CD14-positive monocyte (primary cell): Measurements from ENCODE around the gene CNRIP1. TPM values are rescaled to one million over a fixed set of nuclear protein-coding genes. Genes with fewer than 3 reads are reported as not detected.

Experiments used
- DNase-seq, 3 donors: peaks; one replicate each; pipeline ENCODE4 v3.0.0-alpha.2; 2011 to 2022
- H2AFZ ChIP-seq: 2 replicates; pipeline ENCODE4 v1.6.0; 2012; ENCODE audit warnings: mild to moderate bottlenecking, low read depth, low read length, inconsistent platforms; ENCODE audit not compliant: insufficient read depth, poor library complexity, severe bottlenecking
- H3K27ac ChIP-seq, 2 donors: 1 replicate in 1 of 2; 2 replicates in 1 of 2; pipeline ENCODE4 v1.5.1; 2012 to 2013; ENCODE audit warnings: low read length in 2 of 2, control low read depth in 1 of 2, inconsistent platforms in 1 of 2, low read depth in 1 of 2, mild to moderate bottlenecking in 1 of 2
- H3K27me3 ChIP-seq, 2 donors: one replicate each; pipeline versions ENCODE4 v1.6.0 to v1.6.1; 2011 to 2013; ENCODE audit warnings: low read length in 2 of 2; ENCODE audit not compliant: control insufficient read depth in 2 of 2, insufficient read depth in 2 of 2
- H3K36me3 ChIP-seq, 2 donors: replicated peaks in 1 of 2; 1 replicate in 1 of 2; 2 replicates in 1 of 2; pipeline versions ENCODE4 v1.5.1 to v1.6.1; 2012 to 2013; ENCODE audit warnings: low read length in 2 of 2, control low read depth in 1 of 2, inconsistent platforms in 1 of 2, mild to moderate bottlenecking in 1 of 2; ENCODE audit not compliant: insufficient read depth in 2 of 2, control insufficient read depth in 1 of 2
- H3K4me1 ChIP-seq, 2 donors: 1 replicate in 1 of 2; 2 replicates in 1 of 2; pipeline versions ENCODE4 v1.5.1 to v1.6.1; 2012 to 2013; ENCODE audit warnings: low read length in 2 of 2, control low read depth in 1 of 2, inconsistent platforms in 1 of 2, mild to moderate bottlenecking in 1 of 2, moderate library complexity in 1 of 2; ENCODE audit not compliant: insufficient read depth in 2 of 2, control insufficient read depth in 1 of 2
- H3K4me2 ChIP-seq: replicated peaks from 2 replicates; pipeline ENCODE3; 2012; ENCODE audit warnings: low read length, moderate library complexity, mild to moderate bottlenecking; ENCODE audit not compliant: poor library complexity, severe bottlenecking; ENCODE audit errors: extremely low read depth
- H3K4me3 ChIP-seq, 3 experiments: fragments of 200-600 bp in 1 of 3; sonication (generic) in 1 of 3; replicated peaks in 1 of 3; 1 replicate in 2 of 3; 2 replicates in 1 of 3; pipeline ENCODE4 v1.5.1; 2011 to 2013; ENCODE audit warnings: low read length in 3 of 3, mild to moderate bottlenecking in 3 of 3, control low read depth in 2 of 3, low read depth in 2 of 3, inconsistent platforms in 1 of 3, moderate library complexity in 1 of 3
- H3K79me2 ChIP-seq: 2 replicates; pipeline ENCODE4 v1.6.0; 2012; ENCODE audit warnings: mild to moderate bottlenecking, control low read depth, inconsistent platforms, low read length, moderate library complexity; ENCODE audit not compliant: insufficient read depth
- H3K9ac ChIP-seq: 2 replicates; pipeline ENCODE4 v1.6.0; 2017; ENCODE audit warnings: low read length, mild to moderate bottlenecking; ENCODE audit not compliant: insufficient read depth, poor library complexity, severe bottlenecking
- H3K9me3 ChIP-seq, 2 donors: replicated peaks in 1 of 2; 1 replicate in 1 of 2; 2 replicates in 1 of 2; pipeline versions ENCODE4 v1.5.1 to v1.6.1; 2012 to 2013; ENCODE audit warnings: low read length in 2 of 2, control low read depth in 1 of 2; ENCODE audit not compliant: control insufficient read depth in 1 of 2, insufficient read depth in 1 of 2
- H4K20me1 ChIP-seq: 2 replicates; pipeline ENCODE4 v1.6.0; 2012; ENCODE audit warnings: mild to moderate bottlenecking, low read length, control low read depth, moderate library complexity; ENCODE audit not compliant: insufficient read depth
- H3K27ac Mint-ChIP-seq, 7 donors: one replicate each; pipeline ENCODE4 v1.8.0; 2020; ENCODE audit warnings: mild to moderate bottlenecking in 7 of 7, mixed read lengths in 7 of 7, moderate library complexity in 6 of 7, inconsistent platforms in 2 of 7
- H3K27me3 Mint-ChIP-seq, 3 donors: one replicate each; pipeline ENCODE4 v1.8.0; 2021 to 2022; ENCODE audit warnings: low read depth in 3 of 3, mild to moderate bottlenecking in 3 of 3, mixed read lengths in 3 of 3, moderate library complexity in 3 of 3, inconsistent platforms in 1 of 3
- H3K36me3 Mint-ChIP-seq, 2 donors: one replicate each; pipeline ENCODE4 v1.8.0; 2020; ENCODE audit warnings: mixed read lengths in 2 of 2, inconsistent platforms in 1 of 2, mild to moderate bottlenecking in 1 of 2
- H3K4me1 Mint-ChIP-seq: one replicate; pipeline ENCODE4 v1.8.0; 2020; ENCODE audit warnings: mild to moderate bottlenecking, mixed read lengths
- H3K4me3 Mint-ChIP-seq, 2 donors: one replicate each; pipeline ENCODE4 v1.8.0; 2020; ENCODE audit warnings: mild to moderate bottlenecking in 2 of 2, mixed read lengths in 2 of 2, moderate library complexity in 1 of 2
- H3K9me3 Mint-ChIP-seq, 7 donors: one replicate each; pipeline ENCODE4 v1.8.0; 2020 to 2022; ENCODE audit warnings: mixed read lengths in 7 of 7, mild to moderate bottlenecking in 6 of 7, moderate library complexity in 6 of 7, inconsistent platforms in 2 of 7
- WGBS: methylation state at CpG from one replicate; pipeline ENCODE4 v1.1.5; 2013; ENCODE audit warnings: missing lambda C conversion rate; ENCODE audit not compliant: insufficient coverage; 5-methylcytosine and 5-hydroxymethylcytosine counted together
- intact Hi-C, 2 donors: fragments of 100-400 bp; cut with micrococcal nuclease; formaldehyde crosslinking; loops; one replicate each; pipeline versions ENCODE4 v1.15.0 to v1.15.1; 2023
- polyA plus RNA-seq, 3 donors: library from polyadenylated mRNA; depleted of rRNA in 1 of 3; unstranded in 2 of 3; stranded (reverse) in 1 of 3; fragments of 300-500 nt in 2 of 3; fragments of >200 nt in 1 of 3; fragmentation: Illumina TruSeq in 2 of 3; gene quantifications; 1 replicate in 2 of 3; 2 replicates in 1 of 3; pipeline ENCODE4 v1.2.3, GENCODE V29; 2012 to 2021
- TF ChIP-seq, protein P1 (sequence below): fragments of 200-600 bp; IDR thresholded peaks from one replicate; pipeline ENCODE4 v1.8.0; 2022; ENCODE audit warnings: antibody characterized with exemption, mild to moderate bottlenecking

The CNRIP1 gene
- polyA plus RNA-seq, 3 donors, result 0.09 to 0.53 (median 0.17) TPM

DNA sequence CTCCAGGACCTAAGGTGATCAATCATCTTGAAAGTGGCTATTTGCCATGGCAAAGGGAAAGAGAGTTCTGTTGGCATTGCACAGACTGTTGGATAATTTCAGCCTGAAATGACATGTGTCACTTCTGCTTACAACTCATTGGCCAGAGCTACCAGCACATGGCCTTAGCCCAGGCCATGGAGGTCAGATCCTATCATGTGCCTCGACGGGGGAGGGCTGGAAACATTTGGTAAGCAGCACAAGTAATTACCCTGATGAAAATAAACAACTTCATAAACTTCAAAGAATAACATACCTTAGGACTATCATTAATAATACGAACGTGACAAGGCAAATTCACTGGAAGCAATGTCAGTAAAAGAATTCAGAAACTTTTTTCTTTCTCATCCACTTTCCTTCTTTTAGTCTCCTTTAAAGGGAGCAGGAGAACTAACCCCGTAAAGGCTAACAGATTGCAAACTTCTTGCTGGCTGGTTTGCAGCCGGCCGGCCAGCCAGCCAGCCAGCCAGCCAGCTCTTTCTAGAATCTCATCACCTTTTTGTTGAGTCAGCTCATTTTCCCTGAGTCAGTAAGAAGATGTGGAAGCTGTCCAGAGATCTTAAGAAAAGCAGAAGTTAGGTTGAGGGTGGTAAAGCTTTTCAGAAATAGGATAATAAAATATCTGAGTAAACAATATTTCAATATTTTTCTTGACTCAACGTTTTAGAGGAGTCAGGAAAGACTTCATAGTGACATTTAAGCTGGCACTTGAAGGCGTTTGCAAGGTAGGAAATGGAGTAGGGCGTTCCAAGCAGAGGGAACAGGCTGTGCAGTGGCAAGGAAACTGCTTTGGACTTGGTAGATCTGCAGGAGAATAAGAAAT lies 31.9 kb downstream of the CNRIP1 start:
- Mint-ChIP-seq H3K27ac (peak overlapping the region; percentile 58 to 92 (median 86)), H3K4me1 (peaks cover 21% of the 10 kb centered on the region), H3K36me3 (no peaks in the 10 kb centered on the region), H3K4me3 (peak overlapping the region; percentile 31 to 65), H3K27me3 (peaks cover 0 to 7% (median 1%) of the 10 kb centered on the region in 3 donors), H3K9me3 (no peaks in the 10 kb centered on the region)
- Histone ChIP-seq H3K79me2 (no peaks in the 10 kb centered on the region), H3K4me1 (peaks cover 11 to 14% of the 10 kb centered on the region in 2 donors), H3K9me3 (no peaks in the 10 kb centered on the region), H4K20me1 (no peaks in the 10 kb centered on the region), H3K4me2 (peak overlapping the region; percentile 50), H3K9ac (no peak overlapping the region), H3K27me3 (no peaks in the 10 kb centered on the region), H2AFZ (no peak overlapping the region), H3K36me3 (no peaks in the 10 kb centered on the region), H3K4me3 (peak overlapping the region in 1 of 3 experiments; percentile 8), H3K27ac (peak overlapping the region in 1 of 2 donors; percentile 16)
- TF ChIP-seq, protein P1, sequence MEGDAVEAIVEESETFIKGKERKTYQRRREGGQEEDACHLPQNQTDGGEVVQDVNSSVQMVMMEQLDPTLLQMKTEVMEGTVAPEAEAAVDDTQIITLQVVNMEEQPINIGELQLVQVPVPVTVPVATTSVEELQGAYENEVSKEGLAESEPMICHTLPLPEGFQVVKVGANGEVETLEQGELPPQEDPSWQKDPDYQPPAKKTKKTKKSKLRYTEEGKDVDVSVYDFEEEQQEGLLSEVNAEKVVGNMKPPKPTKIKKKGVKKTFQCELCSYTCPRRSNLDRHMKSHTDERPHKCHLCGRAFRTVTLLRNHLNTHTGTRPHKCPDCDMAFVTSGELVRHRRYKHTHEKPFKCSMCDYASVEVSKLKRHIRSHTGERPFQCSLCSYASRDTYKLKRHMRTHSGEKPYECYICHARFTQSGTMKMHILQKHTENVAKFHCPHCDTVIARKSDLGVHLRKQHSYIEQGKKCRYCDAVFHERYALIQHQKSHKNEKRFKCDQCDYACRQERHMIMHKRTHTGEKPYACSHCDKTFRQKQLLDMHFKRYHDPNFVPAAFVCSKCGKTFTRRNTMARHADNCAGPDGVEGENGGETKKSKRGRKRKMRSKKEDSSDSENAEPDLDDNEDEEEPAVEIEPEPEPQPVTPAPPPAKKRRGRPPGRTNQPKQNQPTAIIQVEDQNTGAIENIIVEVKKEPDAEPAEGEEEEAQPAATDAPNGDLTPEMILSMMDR, result no peak
- intact Hi-C loops, result loop anchor here (5.0 to 10.0 kb wide), 5 partner anchors 53 to 166 kb away; no protein-coding TSS in a partner anchor
- WGBS, result 0% methylated on average over 2 of the region's 10 CpGs
- peak; percentile 66 to 80 (median 75) for DNase-seq

DNA sequence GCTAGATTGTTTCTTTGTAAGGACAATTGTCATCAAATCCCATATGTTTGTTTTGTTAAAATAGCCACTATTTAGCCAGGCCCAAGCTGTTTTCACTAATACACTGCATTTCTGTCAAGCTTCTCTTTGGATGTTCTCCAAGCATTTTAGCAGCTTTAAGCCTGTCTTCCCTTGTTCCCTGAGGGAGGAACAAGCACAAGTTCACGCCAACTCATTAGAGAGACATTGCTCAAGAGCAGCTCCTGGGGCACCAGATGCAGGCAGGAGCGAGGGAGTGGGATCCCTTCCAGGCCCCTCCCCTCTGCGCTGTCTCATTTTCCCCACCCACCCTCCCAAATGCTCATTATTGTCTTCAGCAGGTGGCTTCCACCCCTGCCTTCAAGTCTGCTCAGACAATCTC lies 34.9 kb downstream of the CNRIP1 start:
- peaks cover 17% of the 10 kb centered on the region for H3K4me1 Mint-ChIP-seq
- intact Hi-C loops, result loop anchor here (5.0 to 10.0 kb wide), 5 partner anchors 50 to 163 kb away; no protein-coding TSS in a partner anchor

More for the DNA sequence above, 34.9 kb downstream of the CNRIP1 start:
- no peak overlapping the region for H3K4me3 ChIP-seq
- Mint-ChIP-seq H3K27ac (no peak overlapping the region), H3K4me3 (no peak overlapping the region), H3K27me3 (peaks cover 0 to 5% (median 1%) of the 10 kb centered on the region in 3 donors), H3K9me3 (no peaks in the 10 kb centered on the region), H3K36me3 (no peaks in the 10 kb centered on the region)
- no peaks in the 10 kb centered on the region for H3K79me2 ChIP-seq
- H2AFZ ChIP-seq, result no peak overlapping the region
- H4K20me1 ChIP-seq, result no peaks in the 10 kb centered on the region
- no peaks in the 10 kb centered on the region for H3K36me3 ChIP-seq
- no peaks in the 10 kb centered on the region for H3K27me3 ChIP-seq
- TF ChIP-seq, protein P1, result no peak
- no peak overlapping the region for H3K4me2 ChIP-seq
- no peak for DNase-seq
- H3K4me1 ChIP-seq, result peaks cover 11 to 14% of the 10 kb centered on the region in 2 donors
- no peak overlapping the region for H3K27ac ChIP-seq
- H3K9me3 ChIP-seq, result no peaks in the 10 kb centered on the region
- WGBS, result 0% methylated on average over 2 of the region's 3 CpGs
- no peak overlapping the region for H3K9ac ChIP-seq
